HG02970 (cell line): ENCODE measurements around the gene VPS41.
"Not testable (repeated sequence)": the region's sequence is repeated elsewhere in the genome, so short reads cannot be mapped to it uniquely, and the experiment has no call there.

ENCODE experiments used
- ATAC-seq: cut with Tn5 transposase; IDR thresholded peaks from one replicate; pipeline ENCODE4 v1.9.1; 2021; ENCODE audit warnings: mild to moderate bottlenecking, moderate library complexity, moderate number of reproducible peaks; ENCODE audit not compliant: unreplicated experiment, low FRiP score

The VPS41 gene

DNA sequence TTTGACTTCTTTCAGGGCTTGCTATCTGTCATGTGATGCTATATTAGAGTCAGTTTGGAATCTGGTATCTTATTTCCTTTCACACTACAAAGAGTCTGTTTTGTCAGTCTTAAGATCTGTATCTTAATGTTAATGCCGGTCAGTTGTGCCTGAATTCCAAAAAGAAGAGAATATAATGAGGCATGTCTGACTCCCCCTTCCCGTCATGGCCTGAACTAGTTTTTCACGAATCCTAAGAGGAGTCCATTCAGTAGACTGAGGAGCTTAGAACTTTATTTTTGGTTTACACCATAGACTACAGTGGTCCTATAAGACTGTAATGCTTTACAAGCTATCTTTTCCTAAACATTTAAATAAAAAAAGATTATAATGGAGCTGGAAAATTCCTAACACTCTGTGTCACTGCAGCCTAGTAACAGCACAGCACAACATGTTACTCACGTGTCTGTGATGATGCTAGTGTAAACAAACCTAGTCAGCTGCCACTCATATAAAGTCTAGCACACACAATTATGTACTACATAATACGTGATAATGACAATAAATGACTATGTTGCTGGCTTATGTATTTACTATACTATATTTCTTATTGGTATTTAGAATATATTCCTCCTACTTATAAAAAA is 50.6 kb downstream of the VPS41 start:
- no peak for ATAC-seq

DNA sequence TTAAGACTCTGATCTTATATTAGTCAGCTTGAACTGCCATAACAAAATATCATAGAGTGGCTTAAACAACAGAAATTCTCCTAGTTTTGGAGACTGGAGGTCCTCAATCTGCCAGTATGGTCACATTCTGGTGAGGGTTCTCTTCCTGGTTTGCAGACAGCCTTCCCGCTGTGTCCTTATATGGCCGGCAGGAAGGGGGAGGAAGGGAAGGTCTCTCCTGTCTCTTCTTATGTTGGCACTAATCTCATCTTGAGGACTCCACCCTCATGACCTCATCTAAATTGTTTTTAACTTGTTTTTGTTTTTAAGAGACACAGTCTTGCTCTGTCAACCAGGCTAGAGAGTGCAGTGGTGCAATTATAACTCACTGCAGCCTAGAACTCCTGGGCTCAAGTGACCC is 53.1 kb downstream of the VPS41 start:
- no peak for ATAC-seq

- ATAC-seq, result no peak
Observed at GRCh38 chr7:38855386-38855785, 53.6 kb downstream of the VPS41 start.

GRCh38 chr7:38854947-38855346 is 54.0 kb downstream of the VPS41 start:
- ATAC-seq, result not testable (repeated sequence)

- no peak for ATAC-seq
Observed at GRCh38 chr7:38851321-38851720, 57.7 kb downstream of the VPS41 start.

- no peak for ATAC-seq
Observed at GRCh38 chr7:38846280-38846679, 62.7 kb downstream of the VPS41 start.

- ATAC-seq, result no peak
Observed at GRCh38 chr7:38844952-38845563, 63.9 kb downstream of the VPS41 start.

- no peak for ATAC-seq
Observed at GRCh38 chr7:38842746-38843145, 66.2 kb downstream of the VPS41 start.

DNA sequence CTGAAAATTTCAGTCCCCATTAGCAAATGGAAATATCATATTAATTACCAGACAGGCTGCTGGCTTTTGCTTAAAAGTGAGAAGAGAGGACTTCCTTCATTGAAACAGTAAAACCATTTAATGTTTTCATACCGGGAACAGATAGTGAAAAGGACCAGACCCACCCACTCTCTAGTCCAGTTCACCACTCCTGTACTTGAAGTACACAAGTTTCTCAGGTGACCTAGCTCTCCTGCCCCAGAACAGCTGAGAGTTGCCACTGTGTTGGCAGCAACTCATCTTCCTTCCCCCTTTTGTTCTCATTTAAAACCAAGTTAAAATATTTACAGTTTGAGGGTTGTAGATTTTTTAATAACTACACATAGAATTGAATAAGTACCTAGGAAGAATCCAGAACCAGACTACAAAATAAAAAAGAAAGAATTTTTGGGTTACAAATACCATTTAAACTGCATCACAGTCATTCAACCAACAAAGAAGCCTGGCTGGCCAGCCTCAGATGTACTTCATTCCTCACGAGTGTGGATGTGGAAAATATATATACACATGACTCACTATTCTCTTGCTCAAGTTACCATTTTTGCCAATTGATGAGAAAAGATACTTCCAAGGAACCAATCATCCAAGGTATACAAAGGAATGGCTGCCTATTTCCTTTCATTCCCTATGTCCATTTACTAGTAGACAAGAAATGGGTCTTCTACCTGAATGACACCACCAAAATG is 68.1 kb downstream of the VPS41 start:
- no peak for ATAC-seq

GRCh38 chr7:38839851-38840250 is 69.1 kb downstream of the VPS41 start:
- no peak for ATAC-seq

GRCh38 chr7:38838725-38839385 is 70.1 kb downstream of the VPS41 start:
- no peak for ATAC-seq

DNA sequence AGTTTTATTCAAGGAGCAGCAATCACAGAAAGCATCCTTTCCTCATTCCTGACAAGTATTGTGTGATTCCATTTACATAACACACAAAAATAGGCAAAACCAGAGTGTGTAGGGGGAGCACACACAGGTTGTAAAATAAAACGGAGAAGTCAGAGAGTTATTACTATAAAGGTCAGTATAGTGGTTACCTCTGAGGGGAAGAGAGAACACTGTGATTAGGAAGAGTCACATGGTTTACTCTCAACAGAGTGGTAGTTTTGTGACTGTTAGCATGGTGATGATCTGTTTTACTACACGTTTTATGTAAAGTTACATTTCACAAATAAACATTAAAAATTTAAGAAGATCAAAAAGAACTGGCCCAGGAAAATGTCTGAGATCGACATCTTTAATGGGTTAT is 74.6 kb downstream of the VPS41 start:
- no peak for ATAC-seq

DNA sequence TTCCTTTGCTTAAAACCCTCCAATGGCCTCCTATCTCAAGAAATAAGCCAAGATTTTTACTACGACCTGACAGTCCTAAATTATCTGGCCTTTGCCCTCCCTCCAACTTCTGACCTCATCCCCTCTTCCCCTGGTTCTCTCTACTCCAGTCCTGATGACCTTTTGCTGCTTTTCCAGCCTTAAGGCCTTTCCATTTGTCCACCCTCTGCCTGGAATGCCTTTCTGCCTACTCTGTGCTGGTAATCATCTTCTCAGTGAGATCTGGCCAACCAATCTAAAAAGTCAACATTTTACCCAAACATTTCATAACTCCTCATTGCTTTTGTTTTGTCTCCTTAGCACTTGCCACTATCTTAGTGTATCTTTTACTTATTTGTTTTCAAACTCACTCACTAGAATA is 75.7 kb downstream of the VPS41 start:
- ATAC-seq, result no peak

DNA sequence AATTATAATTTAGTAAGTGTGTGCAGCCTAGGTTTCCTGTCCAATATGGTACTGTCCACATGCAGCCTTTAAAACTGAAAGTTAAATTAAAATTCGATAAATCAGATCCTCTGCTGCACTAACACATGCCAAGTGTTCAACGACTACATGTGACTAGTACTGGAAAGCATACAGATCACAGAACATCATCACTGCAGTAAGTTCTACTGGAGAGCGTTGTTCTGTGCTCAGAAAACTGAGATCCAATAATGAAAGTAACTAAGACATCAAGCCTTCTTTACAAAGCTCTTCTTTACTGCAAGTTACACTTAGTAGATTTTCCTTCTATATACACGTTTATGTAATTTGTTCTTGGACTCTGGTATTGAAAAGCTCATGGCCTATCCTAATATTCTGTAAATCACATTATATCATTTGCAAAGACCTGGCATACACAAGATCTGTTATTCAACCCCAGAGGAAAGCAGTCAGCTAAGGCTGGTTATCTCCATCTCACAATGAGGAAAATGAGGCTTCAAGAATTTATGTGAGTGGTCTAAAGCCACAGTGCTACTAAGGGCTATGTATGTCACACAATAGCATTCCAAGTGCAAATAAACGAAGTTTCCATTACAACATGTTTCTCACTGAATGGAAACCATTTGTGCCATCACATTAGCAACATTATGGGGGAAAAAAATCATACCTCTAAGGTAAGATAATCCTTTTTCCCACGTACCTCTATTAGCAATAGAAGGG is 77.6 kb downstream of the VPS41 start:
- ATAC-seq, result no peak

DNA sequence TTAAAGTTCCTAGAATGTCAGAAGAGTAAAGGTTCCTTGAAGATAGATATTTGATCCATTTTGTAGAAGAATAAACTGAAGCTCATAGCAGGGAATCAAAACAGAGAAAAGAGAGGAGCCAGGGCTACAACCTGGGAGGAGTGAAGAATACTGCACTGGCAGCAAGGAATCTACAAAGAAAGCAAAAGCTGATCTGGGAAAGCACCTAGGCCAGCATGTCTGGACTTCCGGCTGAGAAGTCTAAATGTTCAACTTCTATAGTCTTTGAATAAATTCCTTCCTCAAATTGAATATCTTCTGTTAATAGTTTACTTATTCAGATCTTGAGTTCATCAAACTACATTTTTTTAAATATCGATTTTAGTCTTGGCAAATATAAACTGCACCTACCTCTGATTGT is 78.2 kb downstream of the VPS41 start:
- ATAC-seq, result no peak

DNA sequence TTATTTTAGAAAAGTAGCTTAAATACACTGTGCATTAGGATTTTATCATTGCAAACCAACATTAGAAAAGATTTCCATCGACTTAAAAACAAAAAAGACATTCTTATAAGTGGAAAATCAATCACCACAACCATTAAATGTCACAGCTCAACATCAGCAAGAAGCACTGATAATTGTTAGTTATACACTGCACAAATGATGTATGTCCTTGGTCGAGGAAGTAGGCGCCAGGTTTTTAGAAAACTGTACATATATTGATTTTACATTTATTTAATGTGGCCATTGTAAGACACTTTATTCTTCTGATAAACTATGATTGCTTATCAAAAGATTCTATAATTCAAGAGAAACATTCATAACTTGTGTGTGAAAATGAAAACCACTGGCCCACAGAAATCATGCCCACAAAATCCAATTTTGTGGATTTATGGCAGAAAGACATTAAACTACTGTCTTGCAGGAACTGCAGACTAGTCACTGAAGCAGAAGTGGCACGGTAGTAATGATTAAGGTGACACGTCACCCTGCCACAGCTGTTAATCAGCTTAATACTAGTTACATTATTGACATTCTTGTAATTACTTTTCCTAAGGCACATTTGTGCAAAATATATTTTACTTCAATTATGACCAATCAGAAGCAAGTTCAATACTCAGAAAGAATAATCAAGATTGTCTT is 79.4 kb downstream of the VPS41 start:
- ATAC-seq, result no peak

- ATAC-seq, result no peak
Observed at GRCh38 chr7:38828026-38828425, 81.0 kb downstream of the VPS41 start.

- peak; percentile 65 for ATAC-seq
Observed at GRCh38 chr7:38825721-38826440, 83.1 kb downstream of the VPS41 start.

DNA sequence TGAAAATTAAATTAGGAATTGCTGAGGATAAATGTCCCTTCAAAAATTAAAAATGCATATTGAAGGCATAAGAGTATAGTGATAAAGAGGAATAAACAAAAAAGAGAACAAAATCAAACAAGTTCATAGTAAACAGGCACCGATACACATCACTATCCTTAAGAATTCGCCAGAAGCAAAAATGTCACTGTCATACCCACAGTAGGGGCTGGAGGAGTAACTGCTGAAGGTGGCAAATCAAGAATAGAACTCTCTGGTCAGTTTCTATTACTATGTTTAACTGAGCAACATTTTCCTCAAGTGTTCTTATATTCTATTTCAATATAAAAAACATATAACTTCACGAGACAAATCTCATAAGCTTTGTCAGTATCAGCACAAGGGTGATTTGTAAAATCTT is 84.0 kb downstream of the VPS41 start:
- no peak for ATAC-seq

DNA sequence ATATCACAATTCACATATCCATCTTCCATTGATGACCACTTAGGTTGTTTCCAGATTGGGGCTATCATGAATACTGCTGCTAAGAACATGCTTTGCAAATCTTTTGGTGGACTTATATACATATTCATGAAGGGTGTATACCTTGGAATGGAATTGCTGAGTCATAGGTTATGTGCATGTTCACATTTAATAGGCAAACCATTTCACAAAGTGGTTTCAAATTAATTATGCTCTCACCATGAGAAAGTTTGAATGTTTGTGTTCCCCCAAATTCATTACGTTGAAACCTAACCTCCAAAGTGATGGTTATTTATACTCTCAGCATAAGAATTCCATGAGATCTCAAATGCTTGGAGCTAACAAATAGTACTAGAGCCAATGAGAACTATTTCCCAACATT is 86.4 kb downstream of the VPS41 start:
- ATAC-seq, result no peak
